H1 (cell line): ENCODE measurements around the gene KCNJ10. TPM values are rescaled to one million over a fixed set of nuclear protein-coding genes. Genes with fewer than 3 reads are reported as not detected.

Experiments used
- CTCF ChIA-PET: fragments of 300-600 bp; sonication (Branson Sonifier 250); formaldehyde crosslinking; loops from one replicate; lab custom pipeline; 2021; ENCODE audit not compliant: partially characterized antibody; lab: Charles Lee
- POLR2A ChIA-PET: fragments of 300-600 bp; sonication (Branson Sonifier 250); formaldehyde crosslinking; loops from one replicate; lab custom pipeline; 2021; ENCODE audit warnings: inconsistent platforms; ENCODE audit not compliant: partially characterized antibody; lab: Charles Lee
- DNase-seq, 2 experiments: peaks; one replicate each; pipeline versions ENCODE4 v3.0.0 to v3.0.0-alpha.2; 2010 to 2022; ENCODE audit warnings: low spot score in 2 of 2, low read depth in 1 of 2, mixed read lengths in 1 of 2
- FAIRE-seq: peaks from 2 replicates; lab custom pipeline; 2011; peaks lifted over from hg19 to GRCh38; lab: Jason Lieb, UNC
- H2AFZ ChIP-seq: 2 replicates; pipeline ENCODE4 v1.8.1; 2012; ENCODE audit warnings: low read length, inconsistent platforms
- H2AK5ac ChIP-seq: 2 replicates; pipeline ENCODE4 v1.6.1; 2013; ENCODE audit warnings: low read depth, low read length
- H2BK120ac ChIP-seq: replicated peaks from 2 replicates; pipeline ENCODE3; 2013; ENCODE audit warnings: low read depth, low read length, inconsistent platforms
- H2BK12ac ChIP-seq: 2 replicates; pipeline ENCODE4 v1.6.1; 2013; ENCODE audit warnings: low read depth, low read length
- H2BK15ac ChIP-seq: 2 replicates; pipeline ENCODE4 v1.6.1; 2013; ENCODE audit warnings: low read length
- H2BK20ac ChIP-seq: 2 replicates; pipeline ENCODE4 v1.6.1; 2013; ENCODE audit warnings: low read length
- H2BK5ac ChIP-seq: 2 replicates; pipeline ENCODE4 v1.6.1; 2013; ENCODE audit warnings: low read depth, low read length
- H3K14ac ChIP-seq: 2 replicates; pipeline ENCODE4 v1.6.1; 2013; ENCODE audit warnings: inconsistent platforms; ENCODE audit not compliant: insufficient read length
- H3K18ac ChIP-seq: 2 replicates; pipeline ENCODE4 v1.6.1; 2013; ENCODE audit warnings: low read length; ENCODE audit errors: extremely low read depth
- H3K23ac ChIP-seq: 2 replicates; pipeline ENCODE4 v1.6.1; 2013; ENCODE audit warnings: inconsistent platforms; ENCODE audit not compliant: insufficient read length
- H3K23me2 ChIP-seq: 2 replicates; pipeline ENCODE4 v1.6.1; 2013; ENCODE audit warnings: low read depth, low read length
- H3K27ac ChIP-seq: 2 replicates; pipeline ENCODE4 v1.6.1; 2011; ENCODE audit warnings: low read depth, low read length, inconsistent platforms
- H3K27me3 ChIP-seq, 4 experiments: replicated peaks in 1 of 4; 1 replicate in 1 of 4; 2 replicates in 3 of 4; pipeline versions ENCODE4 v1.6.1 to v1.8.1; 2011 to 2013; ENCODE audit warnings: low read length in 3 of 4, mild to moderate bottlenecking in 3 of 4, inconsistent platforms in 2 of 4, mixed read lengths in 2 of 4, moderate library complexity in 1 of 4; ENCODE audit not compliant: control insufficient read depth in 3 of 4, insufficient read depth in 3 of 4; ENCODE audit errors: extremely low read depth in 1 of 4
- H3K36me3 ChIP-seq, 4 experiments: 2 replicates each; pipeline versions ENCODE4 v1.6.1 to v1.8.1; 2011 to 2013; ENCODE audit warnings: mild to moderate bottlenecking in 4 of 4, low read length in 3 of 4, moderate library complexity in 2 of 4, control low read depth in 1 of 4, inconsistent platforms in 1 of 4; ENCODE audit not compliant: insufficient read depth in 4 of 4, control insufficient read depth in 2 of 4
- H3K4ac ChIP-seq: replicated peaks from 2 replicates; pipeline ENCODE3; 2013; ENCODE audit warnings: low read length, low read depth, mixed read lengths, inconsistent platforms; ENCODE audit not compliant: insufficient read length
- H3K4me1 ChIP-seq, 4 experiments: replicated peaks in 1 of 4; 1 replicate in 1 of 4; 2 replicates in 3 of 4; pipeline versions ENCODE4 v1.6.1 to v1.8.1; 2011 to 2013; ENCODE audit warnings: low read length in 3 of 4, inconsistent platforms in 2 of 4, mixed read lengths in 1 of 4; ENCODE audit not compliant: insufficient read depth in 4 of 4, control insufficient read depth in 3 of 4
- H3K4me2 ChIP-seq, 2 experiments: 2 replicates each; pipeline versions ENCODE4 v1.6.1 to v1.8.1; 2011 to 2013; ENCODE audit warnings: low read depth in 2 of 2, low read length in 2 of 2, control low read depth in 1 of 2, inconsistent platforms in 1 of 2, mild to moderate bottlenecking in 1 of 2; ENCODE audit not compliant: insufficient read depth in 1 of 2
- H3K4me3 ChIP-seq, 4 experiments: fragments of 200-600, 300-600 bp in 1 of 4; sonication (generic), shearing (Covaris generic), sonication (Bioruptor Twin) in 1 of 4; 2 replicates each; pipeline versions ENCODE4 v1.5.1 to v1.8.1; 2011 to 2016; ENCODE audit warnings: low read length in 4 of 4, low read depth in 3 of 4, control low read depth in 2 of 4, inconsistent platforms in 2 of 4, mild to moderate bottlenecking in 2 of 4, mixed read lengths in 1 of 4, moderate library complexity in 1 of 4; ENCODE audit not compliant: insufficient read depth in 2 of 4; ENCODE audit errors: extremely low read depth in 1 of 4
- H3K56ac ChIP-seq: replicated peaks from 2 replicates; pipeline ENCODE3; 2013; ENCODE audit warnings: low read depth, mild to moderate bottlenecking, mixed read lengths, low read length, inconsistent platforms; ENCODE audit not compliant: insufficient read length
- H3K79me1 ChIP-seq: 2 replicates; pipeline ENCODE4 v1.6.1; 2013; ENCODE audit warnings: low read depth, low read length, control low read depth
- H3K79me2 ChIP-seq, 2 experiments: 2 replicates each; pipeline versions ENCODE4 v1.6.1 to v1.8.1; 2012 to 2013; ENCODE audit warnings: low read length in 2 of 2, mild to moderate bottlenecking in 2 of 2, inconsistent platforms in 1 of 2; ENCODE audit not compliant: insufficient read depth in 2 of 2, control insufficient read depth in 1 of 2
- H3K9ac ChIP-seq, 4 experiments: replicated peaks in 1 of 4; 1 replicate in 1 of 4; 2 replicates in 3 of 4; pipeline versions ENCODE4 v1.6.1 to v1.8.1; 2011 to 2013; ENCODE audit warnings: low read depth in 3 of 4, low read length in 3 of 4, control low read depth in 2 of 4, mild to moderate bottlenecking in 2 of 4, moderate library complexity in 2 of 4, inconsistent platforms in 1 of 4; ENCODE audit errors: extremely low read depth in 1 of 4
- H3K9me3 ChIP-seq, 2 experiments: 2 replicates each; pipeline versions ENCODE4 v1.6.1 to v1.8.1; 2012 to 2013; ENCODE audit warnings: mild to moderate bottlenecking in 2 of 2, moderate library complexity in 2 of 2, control low read depth in 1 of 2, inconsistent platforms in 1 of 2, low read depth in 1 of 2, low read length in 1 of 2, mixed read lengths in 1 of 2; ENCODE audit not compliant: insufficient read depth in 2 of 2
- H4K20me1 ChIP-seq, 2 experiments: replicated peaks in 1 of 2; 2 replicates each; pipeline versions ENCODE3 to v1.8.1; 2011 to 2013; ENCODE audit warnings: inconsistent platforms in 2 of 2, low read length in 2 of 2, mild to moderate bottlenecking in 1 of 2; ENCODE audit not compliant: insufficient read depth in 2 of 2, control insufficient read depth in 1 of 2
- H4K5ac ChIP-seq: 2 replicates; pipeline ENCODE4 v1.6.1; 2013; ENCODE audit warnings: low read length, low read depth, mixed read lengths, inconsistent platforms; ENCODE audit not compliant: insufficient read length
- H4K8ac ChIP-seq: 2 replicates; pipeline ENCODE4 v1.8.0; 2013; ENCODE audit warnings: mild to moderate bottlenecking, moderate library complexity, low read length, inconsistent platforms; ENCODE audit not compliant: insufficient read depth; ENCODE audit errors: extremely low read depth
- H4K91ac ChIP-seq: replicated peaks from 2 replicates; pipeline ENCODE3; 2013; ENCODE audit warnings: low read length, mixed read lengths, inconsistent platforms; ENCODE audit not compliant: insufficient read length
- BCL11A ChIP-seq, 2 experiments: IDR thresholded peaks; one replicate each; pipeline ENCODE4 v1.6.1; 2011; ENCODE audit warnings: low read depth in 2 of 2, low read length in 2 of 2, mild to moderate bottlenecking in 2 of 2
- BRCA1 ChIP-seq: IDR thresholded peaks from 2 replicates; pipeline ENCODE4 v1.6.1; 2012; ENCODE audit warnings: low read depth, low read length, improper control_type of control experiment
- EZH2 ChIP-seq: fragments of 200-600 bp; sonication (generic); IDR thresholded peaks from 2 replicates; pipeline ENCODE4 v1.7.1; 2012; ENCODE audit warnings: low read depth, mild to moderate bottlenecking, moderate library complexity, low read length, inconsistent platforms; ENCODE audit not compliant: severe bottlenecking
- MAX ChIP-seq: IDR thresholded peaks from 2 replicates; pipeline ENCODE4 v1.6.1; 2012; ENCODE audit warnings: inconsistent platforms
- RNF2 ChIP-seq: fragments of 200-900, 300-1000 bp; sonication (generic); IDR thresholded peaks from 2 replicates; pipeline ENCODE4 v1.7.1; 2016; ENCODE audit warnings: borderline replicate concordance, low read depth, mild to moderate bottlenecking, antibody characterized with exemption, low read length; ENCODE audit not compliant: poor library complexity, severe bottlenecking; ENCODE audit errors: missing control alignments
- SAP30 ChIP-seq: fragments of 300-600 bp; sonication (generic); IDR thresholded peaks from 2 replicates; pipeline ENCODE4 v1.7.1; 2012; ENCODE audit warnings: low read length, moderate library complexity, mild to moderate bottlenecking, inconsistent platforms; ENCODE audit not compliant: insufficient read depth, insufficient replicate concordance
- WGBS, 2 experiments: shearing (Covaris generic) in 1 of 2; methylation state at CpG; one replicate each; pipeline versions ENCODE4 v1.1.6 to v1.1.7; 2013 to 2015; ENCODE audit warnings: low lambda C conversion rate in 2 of 2, mixed read lengths in 2 of 2, inconsistent platforms in 1 of 2, low coverage in 1 of 2, missing lambda C conversion rate in 1 of 2; ENCODE audit not compliant: insufficient replicate concordance in 2 of 2, insufficient coverage in 1 of 2, insufficient read length in 1 of 2; ENCODE audit errors: extremely low coverage in 1 of 2, missing lambda C conversion rate in 1 of 2; 5-methylcytosine and 5-hydroxymethylcytosine counted together
- polyA plus RNA-seq, 7 experiments: library from polyadenylated mRNA; depleted of rRNA in 3 of 7; stranded (reverse) in 5 of 7; unstranded in 2 of 7; fragments of >200 nt in 5 of 7; fragments of 200-250 nt in 2 of 7; gene quantifications; 1 replicate in 5 of 7; 2 replicates in 1 of 7; 4 replicates in 1 of 7; pipeline versions ENCODE4 v1.2.1 to v1.2.3, GENCODE V29; 2011 to 2013; ENCODE audit warnings: missing spikeins in 2 of 7, mixed read lengths in 2 of 7
- total RNA-seq: library from RNA; stranded (reverse); fragmentation: NEBNext Ultra II Directional; extraction: Animal tissue kit (Norgen Biotek cat#: 25700); gene quantifications from 2 replicates; pipeline ENCODE4 v1.2.1, GENCODE V29; 2021

The KCNJ10 gene
- total and polyA plus RNA-seq, 2 of the 8 experiments (the other 6 are each of a cell fraction or from before 2014, with no cell fraction given): 1.7 to 2.4 TPM

- Histone ChIP-seq H4K20me1 (no peaks in the 10 kb centered on the region), H3K27ac (no peak overlapping the region), H2BK15ac (no peak overlapping the region), H2BK12ac (no peak overlapping the region), H2BK20ac (no peak overlapping the region), H3K36me3 (no peaks in the 10 kb centered on the region), H3K4me1 (no peaks in the 10 kb centered on the region), H3K14ac (no peak overlapping the region), H3K23ac (no peak overlapping the region), H3K27me3 (peaks cover 0 to 3% (median under 1%) of the 10 kb centered on the region in 4 experiments; a peak in 1 of 7 replicates), H2BK120ac (no peak overlapping the region), H3K4ac (no peak overlapping the region), H3K79me2 (no peaks in the 10 kb centered on the region), H2AFZ (no peak overlapping the region), H3K56ac (no peak overlapping the region), H3K9me3 (no peaks in the 10 kb centered on the region), H4K5ac (no peak overlapping the region), H2BK5ac (no peak overlapping the region), H4K8ac (no peak overlapping the region), H4K91ac (no peak overlapping the region), H3K18ac (no peak overlapping the region), H2AK5ac (no peak overlapping the region), H3K4me3 (no peak overlapping the region), H3K23me2 (no peaks in the 10 kb centered on the region), H3K4me2 (no peak overlapping the region), H3K9ac (no peak overlapping the region), H3K79me1 (no peaks in the 10 kb centered on the region)
- no peak for TF ChIP-seq EZH2
- TF ChIP-seq SAP30: no peak
- no peak for TF ChIP-seq MAX
- no peak for TF ChIP-seq BCL11A (IDR thresholded peaks at IDR 0.05; ENCODE audit: low read depth in 2 of 2, low read length in 2 of 2)
- TF ChIP-seq BRCA1: no peak
- TF ChIP-seq RNF2: no peak
- whole genome bisulfite sequencing, 2 experiments: 85% methylated on average over 6 of the region's 6 CpGs; no CpG with 5 or more reads in 1 of the 2 experiments
- ChIA-PET CTCF (interaction anchor here (0.6 to 1.5 kb wide), 5 partner anchors 7 to 179 kb away, joined by 3 to 4 read pairs (median 3); no protein-coding TSS in a partner anchor), POLR2A (interaction anchor here (1.6 kb wide), 1 partner anchor 14 kb away, joined by 3 read pairs; no protein-coding TSS in a partner anchor)
- DNase-seq (no peak), FAIRE-seq (no peak)
These were observed 92.4 kb downstream of the KCNJ10 start for GRCh38 chr1:159977364-159978106.
